GM21576 (cell line): ENCODE results near the gene CDHR3.

ENCODE experiments used
- ATAC-seq: cut with Tn5 transposase; IDR thresholded peaks from one replicate; pipeline ENCODE4 v1.9.1; 2021; ENCODE audit warnings: mild to moderate bottlenecking, moderate library complexity; ENCODE audit not compliant: unreplicated experiment

Gene CDHR3

GRCh38 chr7:106022193-106022821, 59.2 kb downstream of the CDHR3 start:
- peak; percentile 69 for ATAC-seq

DNA sequence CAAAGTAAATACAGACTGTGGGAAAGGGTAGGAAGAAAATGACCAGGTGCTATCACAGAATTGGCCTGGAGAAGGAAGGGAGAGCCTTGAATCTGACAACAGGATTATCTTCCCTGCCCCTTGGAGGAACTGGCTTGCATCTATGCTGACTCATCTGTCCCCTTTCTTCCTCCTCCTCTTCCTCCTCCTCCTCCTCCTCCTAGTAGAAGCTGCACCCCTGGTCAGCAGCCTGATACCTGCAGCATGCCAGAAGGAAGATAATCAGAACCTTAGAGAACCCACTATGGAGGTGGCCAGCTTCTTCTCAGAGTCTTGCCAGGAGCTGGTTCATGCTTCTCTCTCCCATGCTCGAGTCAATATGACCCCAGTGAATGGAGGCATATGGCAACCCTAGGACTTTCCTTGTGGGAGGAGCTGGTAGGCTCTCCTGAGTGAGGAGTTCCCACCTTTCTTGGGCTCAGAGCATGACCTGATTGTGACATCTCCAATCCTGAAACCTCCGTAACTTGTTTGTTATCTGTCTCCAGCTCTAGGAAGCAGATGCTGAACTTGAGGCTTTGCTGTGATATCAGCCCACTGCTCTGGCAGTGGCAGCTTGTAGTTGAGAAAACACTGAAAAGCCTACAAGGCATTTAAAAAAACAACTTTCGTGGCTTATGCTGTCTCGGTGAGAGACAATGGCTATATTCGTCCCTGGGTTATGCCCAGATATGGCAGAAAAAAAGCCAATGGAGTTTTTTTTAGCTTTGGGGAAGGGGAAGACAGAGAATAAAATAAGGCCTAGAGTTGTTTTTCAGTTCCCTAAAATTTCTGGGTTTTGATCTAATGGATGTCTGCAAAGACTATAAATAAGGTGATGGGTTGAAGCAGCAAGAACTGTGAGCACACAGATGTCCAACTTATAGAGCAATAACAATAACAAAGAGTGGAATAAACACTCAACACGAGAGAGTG, 60.6 kb downstream of the CDHR3 start:
- no peak for ATAC-seq

GRCh38 chr7:106026101-106026500, 63.0 kb downstream of the CDHR3 start:
- ATAC-seq = no peak

DNA sequence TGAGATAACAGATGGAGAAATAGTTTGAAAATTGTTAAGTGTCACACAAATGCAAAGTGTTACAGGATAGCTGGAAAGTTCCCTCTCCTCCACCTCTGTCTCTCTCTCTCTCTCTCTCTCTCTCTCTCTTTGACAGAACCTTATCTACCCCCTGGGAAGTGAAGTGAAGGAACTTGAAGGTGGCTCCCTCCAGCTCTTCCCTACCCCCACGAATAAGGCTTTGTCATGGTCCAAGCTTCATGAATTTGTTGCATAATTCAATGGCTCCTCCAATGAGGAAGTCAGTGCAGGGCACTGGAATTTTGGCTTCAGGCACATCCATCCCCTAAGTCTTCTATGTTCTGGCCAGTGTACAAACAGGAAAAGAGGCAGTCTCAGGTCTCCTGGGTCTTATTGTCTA, 66.4 kb downstream of the CDHR3 start:
- ATAC-seq = no peak

DNA sequence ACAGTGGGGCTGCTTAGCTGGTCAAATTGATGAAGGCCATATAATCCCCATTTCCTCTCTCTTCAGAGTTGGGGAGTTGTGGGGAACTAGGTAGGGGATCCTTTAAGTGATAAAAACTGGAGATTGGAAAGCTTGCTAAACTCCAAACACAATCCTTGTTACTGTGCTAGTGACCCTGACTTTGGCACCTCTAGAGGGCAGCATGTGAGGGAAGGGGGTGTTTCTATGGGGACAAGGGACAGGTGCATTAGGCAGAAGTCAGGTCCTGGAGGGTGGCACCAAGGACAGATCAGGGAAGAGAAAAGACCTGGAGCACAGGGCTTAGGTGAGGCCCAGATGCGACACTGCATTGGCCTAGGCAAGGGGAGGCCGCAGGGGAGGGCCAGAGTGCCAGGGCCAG, 66.9 kb downstream of the CDHR3 start:
- no peak for ATAC-seq

GRCh38 chr7:106031300-106032035, 68.4 kb downstream of the CDHR3 start:
- no peak for ATAC-seq

DNA sequence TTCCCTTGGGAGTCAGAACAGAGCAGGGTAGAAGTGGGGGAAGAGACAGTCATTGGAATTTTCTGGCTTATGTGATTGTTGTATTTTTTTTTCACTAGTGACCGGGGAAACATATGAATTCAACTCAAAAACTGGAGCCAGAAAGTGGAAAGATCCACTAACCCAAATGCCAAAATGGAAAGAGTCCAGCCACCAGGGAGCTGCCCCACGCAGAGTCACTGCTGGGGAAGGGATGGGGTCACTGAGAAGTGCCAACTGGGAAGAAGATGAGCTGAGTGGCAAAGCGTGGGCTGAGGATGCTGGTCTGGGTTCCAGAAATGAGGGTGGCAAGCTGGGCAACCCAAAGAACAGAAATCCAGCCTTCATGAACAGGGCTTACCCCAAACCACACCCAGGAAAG, 69.2 kb downstream of the CDHR3 start:
- no peak for ATAC-seq

DNA sequence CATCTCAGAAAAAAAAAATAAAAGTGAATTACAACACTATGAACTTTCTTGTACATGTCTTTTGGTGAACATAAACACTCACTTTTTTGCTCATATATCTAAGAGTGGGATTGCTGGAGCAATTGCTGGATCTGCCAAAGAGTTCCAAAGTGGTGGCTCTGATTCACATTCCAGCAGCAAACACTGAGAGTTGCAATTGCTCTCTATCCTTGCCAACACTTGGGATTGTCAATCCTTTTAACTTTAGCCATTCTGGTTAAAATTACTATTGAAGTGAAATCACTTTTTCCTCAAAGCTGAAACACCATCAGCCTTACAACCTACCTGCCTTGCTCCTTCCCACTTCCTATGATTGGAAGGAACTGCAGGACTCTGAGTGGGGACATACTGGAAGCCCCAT, 70.7 kb downstream of the CDHR3 start:
- ATAC-seq = no peak

GRCh38 chr7:106034383-106034782, 71.3 kb downstream of the CDHR3 start:
- ATAC-seq = no peak

- ATAC-seq = no peak
Measured at GRCh38 chr7:106035568-106035967, 72.5 kb downstream of the CDHR3 start.

DNA sequence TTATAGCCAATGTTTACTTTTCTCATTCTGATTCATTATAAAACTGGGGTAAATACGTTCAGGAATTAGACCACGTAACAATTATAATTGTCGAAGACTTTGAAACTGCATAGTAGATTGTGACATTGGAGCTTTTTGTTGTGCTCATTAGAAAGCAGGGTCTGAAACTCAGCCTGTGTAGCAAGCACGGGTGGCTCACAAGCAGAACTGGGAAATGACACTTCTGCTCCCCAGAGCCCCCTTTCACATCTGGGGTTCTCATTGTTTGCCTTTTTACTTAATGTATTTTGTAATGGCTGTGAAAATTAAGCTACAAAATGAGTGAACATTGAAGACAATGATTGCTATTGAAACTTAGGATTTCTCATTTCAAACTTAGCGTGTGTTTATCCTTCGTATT, 72.9 kb downstream of the CDHR3 start:
- ATAC-seq = no peak

DNA sequence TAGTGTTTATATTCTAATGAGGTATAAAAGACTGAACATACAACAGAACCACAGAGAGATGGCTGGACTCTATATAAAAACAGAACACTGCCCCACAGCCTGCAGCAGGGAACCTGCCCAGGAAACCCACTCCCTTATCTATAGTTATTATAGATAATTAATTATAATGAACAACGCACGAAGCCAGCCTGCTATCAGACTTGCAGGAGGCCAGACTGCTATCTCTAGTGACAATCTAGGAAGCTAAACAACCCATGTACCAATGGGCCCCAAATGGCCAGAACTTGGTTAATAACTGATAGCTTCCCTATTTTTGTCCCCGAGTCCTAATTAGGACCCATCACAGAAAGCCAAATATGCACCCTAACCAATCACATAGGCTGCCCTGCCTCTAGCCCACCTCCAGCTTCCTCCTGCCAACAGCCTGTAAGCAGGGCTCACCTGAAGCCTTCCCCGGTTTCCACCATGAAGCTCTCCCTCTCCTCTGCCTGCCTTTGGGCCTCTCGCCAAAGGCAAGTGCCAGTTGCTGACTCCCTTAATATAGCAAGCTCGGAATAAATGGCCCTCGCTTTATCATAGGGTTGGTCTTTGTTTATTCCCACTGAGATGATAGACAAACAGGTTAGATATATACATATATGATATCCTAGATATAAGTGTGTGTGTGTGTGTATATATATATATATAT, 74.6 kb downstream of the CDHR3 start:
- ATAC-seq = no peak

DNA sequence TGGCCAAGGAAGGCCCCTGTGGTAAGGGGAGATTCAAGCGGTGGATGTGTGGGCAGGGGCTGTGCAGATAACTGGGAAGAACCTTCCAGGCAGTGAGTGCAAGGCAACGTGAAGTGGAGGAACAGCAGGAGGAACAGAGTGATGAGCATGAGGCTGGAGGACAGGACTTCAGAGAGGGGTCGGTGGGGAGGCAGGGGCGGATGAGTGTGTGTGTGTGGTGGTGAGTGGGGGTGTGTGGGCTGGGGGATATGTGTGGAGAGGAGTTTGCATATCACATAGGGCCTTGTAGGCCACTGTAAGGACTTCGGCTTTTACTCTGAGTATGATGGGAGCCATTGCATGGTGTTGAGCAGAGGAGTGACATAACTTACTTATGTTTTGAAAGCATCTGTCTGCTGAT, 75.2 kb downstream of the CDHR3 start:
- ATAC-seq = no peak

DNA sequence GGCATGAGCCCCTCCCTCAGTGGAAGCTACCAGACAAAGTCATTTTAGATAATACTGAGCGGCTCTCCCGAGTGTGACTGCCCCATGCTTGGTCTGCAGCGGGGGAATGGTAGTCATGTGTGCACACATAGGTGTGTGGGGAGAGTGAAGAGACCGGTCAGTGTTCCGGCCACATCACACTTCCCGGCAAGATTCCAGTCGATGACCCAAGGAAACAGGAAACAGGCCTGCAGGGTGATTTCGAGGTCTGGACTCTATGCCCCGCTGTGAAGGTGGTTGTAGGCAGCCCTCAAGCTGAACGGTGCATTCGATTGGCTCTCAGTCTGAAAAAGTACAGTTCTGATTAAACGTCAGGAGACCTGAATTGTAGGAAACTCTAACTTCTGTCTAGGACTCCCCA, 75.9 kb downstream of the CDHR3 start:
- no peak for ATAC-seq

- ATAC-seq = no peak
Measured at GRCh38 chr7:106039486-106040060, 76.5 kb downstream of the CDHR3 start.

DNA sequence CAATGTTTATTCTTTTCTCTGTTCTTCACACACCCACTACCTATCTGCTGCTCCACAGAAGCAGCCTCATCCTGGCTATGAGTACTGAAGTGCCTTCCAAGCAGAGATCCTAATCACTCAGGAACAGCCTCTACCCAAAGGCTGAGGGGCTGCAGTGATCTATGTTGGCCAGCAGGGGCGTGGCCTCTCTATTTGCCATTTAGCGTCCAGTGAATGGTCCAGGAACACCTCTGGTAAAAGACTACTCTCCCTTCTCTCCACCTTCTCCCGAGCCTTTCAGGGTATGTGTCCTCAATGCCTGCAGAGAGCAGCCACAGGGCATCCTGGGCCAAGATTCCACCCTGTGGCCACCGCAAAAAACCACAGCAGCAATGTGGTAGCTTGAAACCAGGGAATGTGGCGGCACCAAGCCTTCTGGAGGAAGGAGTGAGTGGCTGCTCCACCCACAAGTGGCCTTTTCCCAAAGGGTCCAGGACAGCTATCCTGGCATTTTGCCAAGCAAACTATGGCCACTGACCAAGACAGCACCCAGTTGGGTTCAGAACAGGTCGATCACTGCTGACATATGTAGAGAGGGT, 78.2 kb downstream of the CDHR3 start:
- no peak for ATAC-seq

- ATAC-seq = no peak
Measured at GRCh38 chr7:106042196-106042611, 79.1 kb downstream of the CDHR3 start.

GRCh38 chr7:106045139-106045538, 82.1 kb downstream of the CDHR3 start:
- no peak for ATAC-seq

DNA sequence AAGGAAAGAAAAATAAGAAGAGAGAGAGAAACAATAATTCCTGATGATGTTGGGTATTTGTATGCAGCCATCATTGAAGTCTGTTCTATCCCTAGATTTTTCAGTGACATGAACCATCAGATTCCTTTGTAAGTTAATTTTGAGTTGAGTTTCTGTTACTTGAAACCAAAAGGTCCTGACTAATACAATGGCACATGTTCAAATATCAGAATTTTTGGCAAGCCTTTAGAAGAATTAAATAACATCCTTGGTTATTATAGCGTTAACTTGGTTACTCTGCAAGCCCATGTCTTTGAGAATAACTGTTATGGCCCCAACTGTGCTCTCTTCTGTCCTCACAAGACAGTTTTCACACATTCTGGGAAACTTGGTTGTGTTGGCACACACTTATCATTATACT, 82.5 kb downstream of the CDHR3 start:
- no peak for ATAC-seq

DNA sequence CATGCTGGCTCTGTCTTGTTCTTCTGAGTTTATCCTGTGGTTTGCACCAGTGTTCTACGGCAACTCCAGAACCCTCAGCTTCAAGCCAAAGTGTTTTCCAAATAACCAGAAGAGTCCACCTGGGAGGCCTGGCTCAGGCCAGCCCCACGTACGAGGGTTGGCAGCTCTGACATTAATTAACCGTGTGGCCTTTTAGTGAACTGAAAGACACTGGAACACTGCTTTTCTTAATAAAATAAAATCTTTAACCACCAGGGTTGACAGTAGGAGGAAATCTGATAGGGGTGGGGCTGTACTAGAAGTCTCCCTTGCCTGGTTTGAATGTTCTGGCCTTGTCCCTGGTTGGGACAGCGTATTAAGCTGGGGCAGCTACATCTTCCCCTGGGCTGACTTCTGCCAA, 84.1 kb downstream of the CDHR3 start:
- ATAC-seq = no peak
